ENCODE measurements around the gene LZTS3.

DNA sequence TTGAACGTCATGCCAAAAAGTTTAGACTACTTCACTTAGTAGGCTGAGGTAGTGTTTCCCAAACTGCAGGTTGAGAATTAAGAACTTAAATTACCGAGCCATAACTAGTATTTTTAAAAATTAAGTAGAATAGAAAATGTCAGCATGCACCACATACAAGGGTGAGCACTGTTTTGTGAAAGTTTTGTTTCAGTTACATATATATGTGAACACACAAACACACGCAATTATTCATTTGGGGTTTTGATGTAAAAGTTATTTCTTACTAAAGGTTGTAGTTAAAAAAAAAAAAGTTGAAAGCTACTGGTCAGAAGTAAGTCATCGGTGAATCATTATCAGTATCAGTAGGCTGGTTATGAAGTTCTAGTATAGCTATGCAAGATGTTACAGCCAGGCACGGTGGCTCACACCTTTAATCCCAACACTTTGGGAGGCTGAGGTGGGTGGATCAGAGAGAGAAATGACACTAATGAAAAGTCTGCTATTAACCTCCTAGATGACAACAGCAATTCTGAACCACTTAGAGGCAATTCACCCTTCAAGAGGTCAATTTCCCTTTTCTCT is 37.8 kb downstream of the LZTS3 start:
- TF ChIP-seq MXI1 (IDR thresholded peaks at IDR 0.05; ENCODE audit: low read depth, low read length) (no peak), EED (IDR thresholded peaks at IDR 0.05; ENCODE audit: low read depth) (no peak), CEBPB (IDR thresholded peaks at IDR 0.05; ENCODE audit: borderline replicate concordance in 1 of 2, low read depth in 2 of 2, low read length in 2 of 2) (no peak), TCF12 (IDR thresholded peaks at IDR 0.05; ENCODE audit: low read depth, low read length) (no peak), JUND (IDR thresholded peaks at IDR 0.05; ENCODE audit: low read depth, low read length) (no peak), SIX5 (IDR thresholded peaks at IDR 0.05; ENCODE audit: low read depth, low read length, severe bottlenecking) (no peak), BRCA1 (IDR thresholded peaks at IDR 0.05; ENCODE audit: low read depth, low read length) (no peak), RCOR1 (conservative IDR thresholded peaks at IDR 0.05; ENCODE audit: low read depth, low read length) (no peak), POLR2AphosphoS5 (IDR thresholded peaks at IDR 0.05; ENCODE audit: low read length) (no peak)
- TF ChIP-seq, protein P1, sequence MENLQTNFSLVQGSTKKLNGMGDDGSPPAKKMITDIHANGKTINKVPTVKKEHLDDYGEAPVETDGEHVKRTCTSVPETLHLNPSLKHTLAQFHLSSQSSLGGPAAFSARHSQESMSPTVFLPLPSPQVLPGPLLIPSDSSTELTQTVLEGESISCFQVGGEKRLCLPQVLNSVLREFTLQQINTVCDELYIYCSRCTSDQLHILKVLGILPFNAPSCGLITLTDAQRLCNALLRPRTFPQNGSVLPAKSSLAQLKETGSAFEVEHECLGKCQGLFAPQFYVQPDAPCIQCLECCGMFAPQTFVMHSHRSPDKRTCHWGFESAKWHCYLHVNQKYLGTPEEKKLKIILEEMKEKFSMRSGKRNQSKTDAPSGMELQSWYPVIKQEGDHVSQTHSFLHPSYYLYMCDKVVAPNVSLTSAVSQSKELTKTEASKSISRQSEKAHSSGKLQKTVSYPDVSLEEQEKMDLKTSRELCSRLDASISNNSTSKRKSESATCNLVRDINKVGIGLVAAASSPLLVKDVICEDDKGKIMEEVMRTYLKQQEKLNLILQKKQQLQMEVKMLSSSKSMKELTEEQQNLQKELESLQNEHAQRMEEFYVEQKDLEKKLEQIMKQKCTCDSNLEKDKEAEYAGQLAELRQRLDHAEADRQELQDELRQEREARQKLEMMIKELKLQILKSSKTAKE (IDR thresholded peaks at IDR 0.05; ENCODE audit: low read depth, poor library complexity, severe bottlenecking): no peak
- TF ChIP-seq, protein P2, sequence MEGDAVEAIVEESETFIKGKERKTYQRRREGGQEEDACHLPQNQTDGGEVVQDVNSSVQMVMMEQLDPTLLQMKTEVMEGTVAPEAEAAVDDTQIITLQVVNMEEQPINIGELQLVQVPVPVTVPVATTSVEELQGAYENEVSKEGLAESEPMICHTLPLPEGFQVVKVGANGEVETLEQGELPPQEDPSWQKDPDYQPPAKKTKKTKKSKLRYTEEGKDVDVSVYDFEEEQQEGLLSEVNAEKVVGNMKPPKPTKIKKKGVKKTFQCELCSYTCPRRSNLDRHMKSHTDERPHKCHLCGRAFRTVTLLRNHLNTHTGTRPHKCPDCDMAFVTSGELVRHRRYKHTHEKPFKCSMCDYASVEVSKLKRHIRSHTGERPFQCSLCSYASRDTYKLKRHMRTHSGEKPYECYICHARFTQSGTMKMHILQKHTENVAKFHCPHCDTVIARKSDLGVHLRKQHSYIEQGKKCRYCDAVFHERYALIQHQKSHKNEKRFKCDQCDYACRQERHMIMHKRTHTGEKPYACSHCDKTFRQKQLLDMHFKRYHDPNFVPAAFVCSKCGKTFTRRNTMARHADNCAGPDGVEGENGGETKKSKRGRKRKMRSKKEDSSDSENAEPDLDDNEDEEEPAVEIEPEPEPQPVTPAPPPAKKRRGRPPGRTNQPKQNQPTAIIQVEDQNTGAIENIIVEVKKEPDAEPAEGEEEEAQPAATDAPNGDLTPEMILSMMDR (IDR thresholded peaks at IDR 0.05 in 2 of 3, conservative IDR thresholded peaks at IDR 0.05 in 1 of 3; ENCODE audit: control insufficient read depth in 2 of 3, extremely low read depth in 1 of 3, insufficient read depth in 1 of 3, low read depth in 3 of 3, low read length in 3 of 3): no peak
- TF ChIP-seq, protein P3, sequence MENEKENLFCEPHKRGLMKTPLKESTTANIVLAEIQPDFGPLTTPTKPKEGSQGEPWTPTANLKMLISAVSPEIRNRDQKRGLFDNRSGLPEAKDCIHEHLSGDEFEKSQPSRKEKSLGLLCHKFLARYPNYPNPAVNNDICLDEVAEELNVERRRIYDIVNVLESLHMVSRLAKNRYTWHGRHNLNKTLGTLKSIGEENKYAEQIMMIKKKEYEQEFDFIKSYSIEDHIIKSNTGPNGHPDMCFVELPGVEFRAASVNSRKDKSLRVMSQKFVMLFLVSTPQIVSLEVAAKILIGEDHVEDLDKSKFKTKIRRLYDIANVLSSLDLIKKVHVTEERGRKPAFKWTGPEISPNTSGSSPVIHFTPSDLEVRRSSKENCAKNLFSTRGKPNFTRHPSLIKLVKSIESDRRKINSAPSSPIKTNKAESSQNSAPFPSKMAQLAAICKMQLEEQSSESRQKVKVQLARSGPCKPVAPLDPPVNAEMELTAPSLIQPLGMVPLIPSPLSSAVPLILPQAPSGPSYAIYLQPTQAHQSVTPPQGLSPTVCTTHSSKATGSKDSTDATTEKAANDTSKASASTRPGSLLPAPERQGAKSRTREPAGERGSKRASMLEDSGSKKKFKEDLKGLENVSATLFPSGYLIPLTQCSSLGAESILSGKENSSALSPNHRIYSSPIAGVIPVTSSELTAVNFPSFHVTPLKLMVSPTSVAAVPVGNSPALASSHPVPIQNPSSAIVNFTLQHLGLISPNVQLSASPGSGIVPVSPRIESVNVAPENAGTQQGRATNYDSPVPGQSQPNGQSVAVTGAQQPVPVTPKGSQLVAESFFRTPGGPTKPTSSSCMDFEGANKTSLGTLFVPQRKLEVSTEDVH (IDR thresholded peaks at IDR 0.05; ENCODE audit: low read depth, partially characterized antibody): no peak
